Left hindlimb (tissue), 1 donor: ENCODE measurements around the gene HPN.
"Not testable (repeated sequence)": the region's sequence is repeated elsewhere in the genome, so short reads cannot be mapped to it uniquely, and the experiment has no call there.

ENCODE experiments used
- DNase-seq: peaks from one replicate; pipeline ENCODE4 v3.0.0-alpha.2; 2018

Gene HPN

DNA sequence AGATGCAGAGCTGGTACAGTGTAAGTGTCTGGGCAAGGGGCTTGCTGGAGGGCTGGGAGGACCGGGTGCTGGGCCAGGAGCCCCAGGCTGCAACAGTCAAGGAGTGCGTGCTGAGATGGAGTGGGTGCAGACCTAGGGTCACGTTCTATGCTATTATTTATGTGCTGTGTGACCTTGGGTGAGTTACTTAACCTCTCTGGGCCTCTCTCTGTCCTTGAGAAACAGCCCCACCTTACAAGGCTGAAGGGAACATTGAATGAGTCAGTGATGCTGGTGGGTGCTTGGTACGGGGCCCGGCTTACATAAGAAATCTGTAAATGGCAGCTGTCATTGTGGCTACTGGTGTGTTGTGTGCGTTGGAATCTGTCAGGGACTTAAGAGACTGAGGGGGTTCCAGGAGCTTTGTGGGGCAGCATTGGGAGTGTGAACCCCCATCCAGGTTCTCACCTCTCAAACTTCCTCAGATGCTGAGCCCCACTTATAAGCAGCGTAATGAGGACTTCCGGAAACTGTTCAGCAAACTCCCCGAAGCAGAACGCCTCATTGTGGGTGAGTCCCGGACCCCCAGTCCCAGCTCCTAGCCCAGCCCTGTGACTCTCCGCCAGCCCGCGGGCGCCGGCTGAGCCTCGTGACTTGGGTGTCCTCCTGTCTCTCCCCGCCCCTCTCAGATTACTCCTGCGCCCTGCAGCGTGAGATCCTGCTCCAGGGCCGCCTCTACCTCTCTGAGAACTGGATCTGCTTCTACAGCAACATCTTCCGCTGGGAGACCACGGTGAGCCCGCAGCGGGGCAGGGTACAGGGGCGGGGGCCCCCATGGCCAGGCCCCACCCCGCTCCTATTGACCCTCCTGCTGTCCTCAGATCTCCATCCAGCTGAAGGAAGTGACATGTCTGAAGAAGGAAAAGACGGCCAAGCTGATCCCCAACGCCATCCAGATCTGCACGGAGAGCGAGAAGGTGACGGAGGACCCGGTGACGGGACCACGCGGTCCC, 31.8 kb upstream of the HPN start:
- DNase-seq: no peak

DNA sequence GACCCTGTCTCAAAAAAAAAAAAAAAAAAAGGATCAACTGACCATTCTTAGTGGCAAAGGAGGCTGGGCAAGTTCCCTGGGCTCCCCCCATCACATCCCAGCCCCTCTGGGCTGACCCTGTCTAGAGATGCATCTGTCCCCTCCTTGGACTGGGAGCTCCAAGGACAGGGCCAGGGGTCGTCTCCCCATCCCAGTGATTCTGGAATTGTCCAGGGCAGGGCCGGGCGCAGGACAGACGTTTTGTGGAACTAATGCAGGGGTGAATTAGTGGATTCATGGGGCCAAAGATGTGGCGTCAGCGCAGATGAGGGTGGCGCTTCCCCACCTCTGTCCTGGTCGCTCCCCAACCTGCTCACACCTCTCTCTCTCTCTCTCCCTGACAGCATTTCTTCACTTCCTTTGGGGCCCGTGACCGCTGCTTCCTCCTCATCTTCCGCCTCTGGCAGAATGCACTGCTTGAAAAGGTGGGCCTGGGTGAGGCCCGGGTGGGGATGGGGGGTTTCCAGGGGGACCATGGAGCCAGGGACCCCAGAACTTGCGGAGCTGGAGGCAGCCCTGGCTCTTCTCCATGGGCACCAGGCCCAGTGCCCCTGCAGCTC, 30.3 kb upstream of the HPN start:
- no peak for DNase-seq

DNA sequence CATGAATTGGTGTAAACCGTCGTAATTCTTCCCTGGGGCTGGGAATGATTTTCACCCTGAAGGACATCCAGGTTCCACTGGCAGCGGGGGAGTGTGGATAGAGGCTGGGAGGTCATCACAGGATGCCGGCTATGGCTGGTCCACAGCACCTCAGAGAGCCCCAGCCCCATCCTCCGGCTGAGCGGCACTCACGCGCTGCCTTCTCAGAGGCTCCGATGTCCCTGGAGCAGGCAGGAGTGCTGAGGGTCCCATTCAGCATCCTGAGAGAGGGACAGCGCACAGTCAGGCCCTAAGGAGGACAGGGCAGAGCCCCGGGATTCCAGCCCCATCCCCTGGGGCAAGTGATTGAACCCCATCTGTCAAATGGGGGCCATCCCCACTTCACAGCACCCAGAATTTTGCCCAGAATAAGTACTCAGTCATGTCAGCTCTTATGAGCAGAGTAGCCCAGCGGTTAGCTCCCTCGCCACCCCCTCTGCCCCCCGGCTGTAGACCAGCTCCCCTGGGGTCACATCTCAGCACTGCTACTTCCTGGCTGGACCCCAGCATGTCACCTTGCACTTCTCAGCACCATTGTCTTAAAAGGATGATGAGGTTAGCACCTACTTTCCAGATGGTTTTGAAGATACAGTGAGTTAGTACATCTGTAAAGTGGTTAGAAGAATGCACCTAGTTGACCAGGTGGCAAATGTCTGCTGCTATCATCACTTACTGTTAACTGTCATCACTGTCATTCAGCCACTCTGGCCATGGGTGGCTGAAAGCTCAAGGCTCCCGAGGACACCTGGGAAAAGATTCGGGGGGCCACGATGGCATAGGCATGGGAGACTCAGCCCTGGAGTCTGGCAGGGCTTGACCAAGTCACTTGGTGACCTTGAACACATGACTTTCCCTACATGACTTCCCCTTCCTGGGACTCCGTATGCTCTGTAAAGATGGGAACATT, 29.5 kb upstream of the HPN start:
- no peak for DNase-seq

DNA sequence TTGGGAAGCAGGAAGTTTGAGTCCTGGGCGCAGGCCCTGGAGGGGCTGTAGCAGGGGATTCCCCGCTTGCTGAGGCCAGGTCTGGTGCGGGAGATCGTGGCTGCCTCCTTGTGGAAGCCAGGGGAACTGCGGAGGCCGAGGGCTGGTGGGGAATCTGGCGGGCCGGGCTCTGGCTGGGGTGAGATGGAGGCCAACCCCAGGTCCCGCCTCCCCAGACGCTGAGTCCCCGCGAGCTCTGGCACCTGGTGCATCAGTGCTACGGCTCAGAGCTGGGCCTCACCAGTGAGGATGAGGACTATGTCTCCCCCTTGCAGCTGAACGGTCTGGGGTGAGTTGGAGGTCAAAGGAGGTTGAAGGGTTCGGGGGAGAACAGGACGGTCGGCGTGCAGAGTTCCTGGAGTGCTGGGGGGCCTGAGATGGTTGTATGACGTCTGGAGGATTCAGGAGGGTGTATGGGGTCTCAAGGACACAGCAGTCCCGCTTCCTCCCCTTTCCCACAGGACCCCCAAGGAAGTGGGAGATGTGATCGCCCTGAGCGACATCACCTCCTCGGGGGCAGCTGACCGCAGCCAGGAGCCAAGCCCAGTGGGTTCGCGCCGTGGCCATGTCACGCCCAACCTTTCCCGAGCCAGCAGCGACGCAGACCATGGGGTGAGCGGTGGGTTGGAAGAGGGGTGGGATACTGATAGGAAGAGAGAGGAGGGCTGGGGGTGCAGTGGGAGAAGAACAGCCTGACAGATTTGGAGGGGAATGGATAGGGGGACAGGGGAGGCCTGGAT, 28.3 kb upstream of the HPN start:
- DNase-seq: peak; percentile 80

DNA sequence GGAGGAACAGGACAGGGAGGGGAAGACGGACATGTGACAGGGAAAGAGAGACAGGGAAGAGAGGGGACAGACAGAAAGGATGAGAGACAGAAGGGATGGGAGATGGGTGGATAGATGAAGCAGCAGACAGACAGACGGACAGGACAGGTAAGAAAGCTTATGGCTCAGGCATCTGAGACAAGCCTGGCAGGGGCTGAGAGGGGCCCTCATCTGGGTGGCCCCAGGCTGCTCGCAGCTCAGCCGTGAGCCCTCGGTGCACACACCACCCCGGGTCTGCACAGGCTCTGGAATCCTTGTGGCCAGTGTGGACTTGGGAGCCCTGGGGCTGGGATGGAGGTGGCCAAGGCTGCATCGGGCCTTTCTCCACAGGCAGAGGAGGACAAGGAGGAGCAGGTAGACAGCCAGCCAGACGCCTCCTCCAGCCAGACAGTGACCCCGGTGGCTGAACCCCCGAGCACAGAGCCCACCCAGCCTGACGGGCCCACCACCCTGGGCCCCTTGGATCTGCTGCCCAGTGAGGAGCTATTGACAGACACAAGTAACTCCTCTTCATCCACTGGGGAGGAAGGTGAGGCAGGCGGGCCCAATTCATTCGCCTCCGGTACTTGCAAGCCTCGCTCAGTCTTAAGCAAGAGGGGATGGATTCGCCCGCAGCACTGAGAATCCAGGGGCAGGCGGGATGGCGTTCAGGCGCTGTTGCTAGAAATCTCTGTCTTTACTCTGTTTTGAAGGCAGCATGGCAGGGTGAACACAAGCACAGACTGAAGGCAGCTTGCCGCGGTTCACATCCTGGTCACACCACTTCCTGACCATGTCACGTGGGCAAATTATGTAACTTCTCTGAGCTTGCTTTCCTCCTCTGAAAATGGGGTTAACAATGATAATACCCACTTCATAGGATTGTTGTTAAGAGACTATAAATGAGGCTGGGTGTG, 27.4 kb upstream of the HPN start:
- no peak for DNase-seq

DNA sequence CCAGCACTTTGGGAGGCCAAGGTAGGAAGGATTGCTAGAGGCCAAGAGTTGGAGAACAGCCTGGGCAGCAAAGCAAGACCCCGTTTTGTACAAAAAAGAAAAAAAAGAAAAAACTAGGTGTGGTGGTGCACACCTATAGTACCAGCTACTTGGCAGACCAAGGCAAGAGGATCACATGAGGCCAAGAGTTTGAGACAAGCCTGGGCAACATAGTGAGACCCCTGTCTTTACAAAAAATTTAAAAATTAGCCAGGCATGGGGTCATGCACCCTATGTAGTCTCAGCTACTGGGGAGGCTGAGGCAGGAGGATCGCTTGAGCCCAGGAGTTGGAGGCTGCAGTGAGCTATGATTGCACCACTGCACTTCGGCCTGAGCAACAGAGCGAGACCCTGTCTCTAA, 26.7 kb upstream of the HPN start:
- DNase-seq: not testable (repeated sequence)

DNA sequence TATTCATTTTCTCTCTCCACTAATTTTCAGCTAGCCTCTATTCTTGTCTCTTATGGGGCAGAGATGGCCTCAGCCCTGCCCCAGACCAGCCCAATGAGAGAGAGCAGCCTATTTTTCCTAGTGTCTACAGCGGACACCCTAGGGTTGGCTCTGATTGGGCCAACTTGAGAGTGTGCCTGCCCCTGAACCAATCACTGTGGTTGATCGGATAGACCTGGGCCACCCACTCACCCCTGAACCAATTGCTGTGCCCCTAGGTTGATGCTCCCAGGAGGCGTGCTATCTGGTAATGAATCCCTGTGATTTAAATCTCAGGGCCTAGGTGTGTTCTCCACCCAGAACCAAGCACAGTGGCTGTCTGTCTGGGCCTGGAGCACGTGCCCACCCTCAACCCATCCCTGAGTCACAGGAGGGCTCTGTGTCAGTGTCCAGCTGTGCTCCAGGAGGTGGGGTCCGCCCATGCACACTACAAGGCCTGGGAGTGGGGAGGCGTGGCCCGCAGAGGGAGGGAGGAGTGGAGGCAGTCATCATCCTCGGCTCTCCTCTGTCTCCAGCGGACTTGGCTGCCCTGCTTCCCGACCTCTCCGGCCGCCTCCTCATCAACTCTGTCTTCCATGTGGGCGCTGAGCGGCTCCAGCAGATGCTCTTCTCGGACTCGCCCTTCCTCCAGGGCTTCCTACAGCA, 26.1 kb upstream of the HPN start:
- DNase-seq: no peak

DNA sequence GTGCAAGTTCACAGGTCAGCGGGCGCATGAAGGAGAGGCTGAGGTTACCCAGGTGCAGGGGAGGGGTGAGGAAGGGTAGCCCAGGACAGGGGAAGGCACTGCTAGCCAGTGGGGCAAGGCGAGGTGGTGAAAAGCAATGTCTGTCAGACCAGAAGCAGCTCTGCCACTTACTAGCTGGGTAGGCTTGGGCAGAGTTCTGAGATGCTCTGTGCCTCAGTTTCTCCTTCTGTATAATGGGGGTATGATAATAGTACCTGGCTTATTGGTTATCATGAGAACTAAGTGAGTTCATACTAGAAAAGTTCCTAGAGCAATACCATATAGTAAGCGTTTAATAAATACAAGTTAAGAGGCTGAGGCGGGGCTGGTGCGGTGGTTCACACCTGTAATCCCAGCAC, 25.6 kb upstream of the HPN start:
- no peak for DNase-seq

DNA sequence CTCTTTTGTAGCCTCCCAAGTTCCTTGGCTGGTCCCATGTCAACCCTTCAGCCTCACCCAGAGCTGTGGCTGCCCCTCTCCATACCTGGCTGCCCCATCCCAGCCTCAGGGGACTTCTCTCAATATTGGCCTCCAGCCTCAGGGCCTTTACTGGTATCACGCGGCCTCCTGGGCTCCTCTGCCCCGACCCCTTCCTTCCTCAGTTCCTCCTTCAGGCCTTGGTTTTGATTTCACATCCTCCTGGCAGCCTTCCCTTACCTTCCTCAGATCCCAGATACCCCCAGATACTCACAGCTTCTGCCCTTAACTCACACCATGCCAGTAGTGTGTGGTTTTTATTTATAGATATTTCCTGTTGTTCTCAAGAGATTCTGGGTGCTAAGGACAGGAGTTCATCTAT, 24.0 kb upstream of the HPN start:
- DNase-seq: no peak

DNA sequence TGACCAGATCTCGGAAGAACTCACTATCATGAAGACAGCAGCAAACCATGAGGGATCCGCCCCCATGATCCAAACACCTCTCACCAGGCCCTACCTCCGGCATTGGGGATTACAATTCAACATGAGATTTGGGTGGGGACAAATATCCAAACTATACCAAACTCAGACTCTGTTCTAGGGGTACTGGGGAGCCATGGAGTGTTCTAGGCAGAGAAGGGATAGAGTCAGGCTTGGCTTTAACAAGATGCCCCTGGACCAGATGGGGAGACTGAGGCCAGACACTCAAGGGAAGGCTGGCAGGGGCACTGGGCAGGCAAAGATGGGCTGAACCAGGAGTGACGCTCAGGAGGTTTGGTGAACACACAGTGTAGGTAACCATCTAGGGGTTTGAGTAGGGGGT, 23.1 kb upstream of the HPN start:
- DNase-seq: no peak

DNA sequence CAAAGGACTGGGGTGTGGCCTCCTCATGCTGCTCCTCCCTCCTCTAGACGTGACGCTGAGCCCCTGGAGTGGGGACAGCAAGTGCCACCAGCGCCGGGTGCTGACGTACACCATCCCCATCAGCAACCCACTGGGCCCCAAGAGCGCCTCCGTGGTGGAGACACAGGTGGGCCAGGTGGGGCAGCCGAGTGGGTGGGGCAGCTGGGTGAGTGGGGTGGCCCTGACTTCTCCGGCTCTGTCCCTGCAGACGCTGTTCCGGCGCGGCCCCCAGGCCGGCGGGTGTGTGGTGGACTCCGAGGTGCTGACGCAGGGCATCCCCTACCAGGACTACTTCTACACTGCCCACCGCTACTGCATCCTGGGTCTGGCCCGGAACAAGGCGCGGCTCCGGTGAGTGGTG, 22.4 kb upstream of the HPN start:
- DNase-seq: no peak

DNA sequence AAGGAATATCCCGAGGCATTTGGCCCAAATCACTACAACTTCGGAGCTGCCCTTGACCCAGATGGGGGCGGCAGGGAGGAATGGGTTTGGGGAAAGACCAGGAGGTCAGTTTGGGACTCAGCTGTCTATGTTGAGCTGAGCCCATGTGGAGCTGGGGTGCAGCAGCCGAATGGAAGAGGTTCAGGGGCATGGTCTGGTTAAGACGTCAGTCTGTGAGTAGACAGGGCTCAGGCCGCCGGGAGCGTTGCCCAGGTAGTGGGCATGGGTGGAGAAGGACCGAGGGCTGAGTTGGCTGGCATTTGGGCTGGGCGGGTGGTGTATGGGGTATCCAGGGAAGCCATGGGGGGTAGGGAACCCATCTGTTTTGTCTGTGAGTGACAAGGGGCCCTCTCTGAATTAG, 20.5 kb upstream of the HPN start:
- DNase-seq: no peak

DNA sequence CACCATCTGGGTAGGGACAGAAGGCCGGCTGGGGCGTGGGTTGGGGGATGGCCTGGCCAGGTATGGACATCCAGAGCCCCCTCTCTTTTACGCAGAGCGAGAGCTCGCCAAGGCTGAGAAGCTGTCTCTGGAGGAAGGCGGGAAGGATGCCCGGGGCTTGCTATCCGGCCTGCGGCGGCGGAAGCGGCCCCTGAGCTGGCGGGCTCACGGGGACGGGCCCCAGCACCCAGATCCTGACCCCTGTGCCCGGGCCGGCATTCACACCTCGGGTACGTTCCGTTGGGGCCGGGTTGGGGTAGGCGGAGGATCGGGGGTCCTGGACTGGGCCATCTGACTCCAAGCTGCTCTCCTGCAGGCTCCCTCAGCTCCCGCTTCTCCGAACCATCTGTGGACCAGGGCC, 19.9 kb upstream of the HPN start:
- no peak for DNase-seq

DNA sequence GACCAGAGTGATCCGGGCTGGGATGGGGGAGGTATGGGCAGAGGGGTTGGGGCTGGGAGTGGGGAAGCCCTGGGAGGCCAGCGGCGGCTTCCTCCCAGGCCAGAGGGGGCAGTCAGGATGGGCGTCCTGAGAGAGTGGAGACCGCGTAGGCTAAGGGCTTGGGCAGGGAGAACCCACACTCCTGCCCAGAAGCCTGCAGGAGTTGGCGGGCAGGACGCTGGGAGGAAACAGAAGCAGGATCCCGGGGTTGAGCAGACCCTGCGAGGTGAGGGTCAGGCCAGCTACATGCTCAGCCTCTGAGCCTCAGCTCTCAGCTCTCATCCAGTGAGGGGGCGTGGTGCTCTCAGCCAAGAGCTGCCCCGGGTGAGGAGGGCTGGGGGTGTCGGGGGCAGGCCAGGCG, 19.1 kb upstream of the HPN start:
- no peak for DNase-seq

DNA sequence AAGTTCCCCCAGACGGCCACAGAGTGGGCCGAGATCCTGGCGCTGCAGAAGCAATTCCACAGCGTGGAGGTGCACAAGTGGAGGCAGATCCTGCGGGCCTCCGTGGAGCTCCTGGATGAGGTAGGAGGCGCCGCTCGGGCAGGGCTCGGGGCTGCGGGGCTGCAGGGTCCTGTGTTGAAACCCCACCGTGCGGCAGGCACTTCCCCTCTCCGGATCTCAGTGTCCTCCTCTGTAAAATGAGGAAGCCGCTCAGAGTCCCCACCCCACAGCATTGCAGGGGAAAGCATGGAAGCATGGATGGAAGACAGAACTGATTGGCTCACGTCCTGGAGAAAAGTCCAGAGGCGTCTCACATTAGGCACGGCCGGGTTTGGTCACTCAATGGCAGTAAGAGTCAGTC, 18.1 kb upstream of the HPN start:
- no peak for DNase-seq

DNA sequence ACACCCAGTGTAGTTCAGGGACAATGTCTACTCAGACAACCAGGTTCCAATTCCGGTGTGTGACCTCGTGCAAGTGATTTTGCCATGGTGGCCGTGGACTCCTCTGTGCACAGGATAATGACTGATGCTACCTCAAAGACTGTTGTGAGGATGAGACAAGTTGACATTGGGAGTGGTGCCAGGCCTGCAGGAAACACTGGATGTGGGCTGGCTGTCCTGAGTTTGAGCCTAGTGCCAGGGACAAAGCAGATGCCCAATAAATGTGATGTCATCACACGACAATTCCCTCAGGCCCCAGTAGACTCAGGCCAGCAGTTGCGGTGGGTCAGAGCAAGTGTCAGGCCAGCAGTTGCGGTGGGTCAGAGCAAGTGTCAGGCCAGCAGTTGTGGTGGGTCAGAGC, 17.4 kb upstream of the HPN start:
- no peak for DNase-seq

DNA sequence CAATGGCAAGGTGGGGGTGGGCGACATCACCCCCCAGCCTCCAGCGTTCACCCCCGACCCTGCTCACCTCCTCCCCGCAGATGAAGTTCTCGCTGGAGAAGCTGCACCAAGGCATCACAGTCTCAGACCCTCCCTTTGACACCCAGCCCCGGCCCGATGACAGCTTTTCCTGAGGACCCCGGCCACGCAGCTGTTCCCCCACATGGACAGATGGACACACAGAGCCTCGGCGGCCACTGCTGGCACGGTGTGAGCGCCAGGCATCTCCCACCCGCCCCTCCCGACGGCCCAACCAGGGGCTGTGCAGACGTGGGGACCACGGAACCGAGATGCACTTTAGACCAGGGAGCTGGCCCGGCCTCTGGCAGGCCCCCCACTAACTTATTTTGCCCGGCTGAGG, 15.6 kb upstream of the HPN start:
- DNase-seq: no peak

DNA sequence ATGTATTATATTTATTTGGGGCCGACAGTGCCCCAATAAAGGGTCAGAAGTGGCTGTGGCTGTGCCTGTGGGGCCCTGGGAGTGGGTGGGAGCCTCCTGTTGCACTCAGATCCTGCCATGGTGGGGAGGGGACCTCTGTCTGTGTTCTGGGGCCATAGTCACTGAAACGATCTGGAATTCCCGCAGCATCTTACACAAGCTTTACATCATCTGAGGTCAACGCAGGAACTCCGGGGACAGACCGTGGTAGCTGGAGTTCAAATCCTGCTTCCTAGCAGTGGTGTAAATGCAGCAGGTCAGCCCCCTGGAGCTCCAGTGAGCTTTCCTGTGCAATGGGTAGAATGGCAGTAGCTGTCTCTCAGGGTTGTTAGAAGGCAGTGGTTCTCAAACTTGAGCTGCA, 15.1 kb upstream of the HPN start:
- no peak for DNase-seq

DNA sequence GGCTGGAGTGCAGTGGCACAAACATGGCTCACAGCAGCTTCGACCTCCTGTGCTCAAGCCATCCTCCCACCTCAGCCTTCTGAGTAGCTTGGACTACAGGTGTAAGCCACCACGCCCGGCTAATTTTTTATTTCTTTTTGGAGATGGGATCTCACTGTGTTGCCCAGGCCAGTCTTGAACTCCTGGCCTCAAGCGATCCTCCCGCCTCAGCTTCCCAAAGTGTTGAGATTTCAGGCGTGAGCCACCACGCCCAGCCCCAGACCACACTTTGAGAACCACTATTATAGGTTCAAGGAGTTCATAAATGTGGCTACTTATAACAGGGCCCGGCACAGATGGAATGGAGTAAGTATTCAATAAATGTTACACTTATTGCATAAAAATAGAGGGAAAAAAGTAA, 14.5 kb upstream of the HPN start:
- DNase-seq: no peak

DNA sequence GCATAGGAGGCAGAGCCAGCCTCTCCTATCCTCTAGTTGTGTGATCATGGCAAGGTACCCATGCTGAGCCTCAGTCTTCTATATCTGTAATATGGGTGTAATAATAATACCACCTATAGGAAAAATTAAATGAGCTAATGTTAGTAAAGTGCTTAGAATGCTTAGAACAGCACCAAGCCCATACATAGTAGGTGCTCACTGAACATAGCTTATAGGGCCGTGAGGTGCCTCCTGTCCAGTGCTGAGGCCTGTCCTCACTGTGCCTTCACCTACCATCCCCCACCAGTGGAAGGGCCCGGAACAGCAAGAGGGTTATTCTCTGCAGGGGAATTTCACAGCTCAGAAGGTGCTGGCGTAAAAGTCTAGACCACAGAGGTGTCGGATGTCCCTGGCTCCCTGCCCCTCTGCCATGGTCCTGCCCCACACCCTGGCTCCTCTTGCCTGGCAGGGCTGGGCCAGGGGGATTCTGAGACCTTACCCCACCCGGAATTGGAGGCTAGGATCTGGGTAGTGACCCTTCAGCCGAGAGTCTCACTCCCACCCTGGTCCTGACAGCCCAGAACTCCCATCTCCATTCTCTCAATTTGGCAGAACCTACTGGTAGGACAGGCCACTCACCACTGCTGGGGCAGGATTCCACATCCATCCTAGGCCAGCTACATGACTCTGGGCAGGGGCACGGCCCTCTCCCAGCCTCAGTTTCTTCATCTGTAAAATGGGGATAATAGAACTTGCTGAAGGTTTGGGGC, 13.5 kb upstream of the HPN start:
- DNase-seq: no peak
